BE2C (cell line): ENCODE results near the gene BABAM2.

Source experiments
- DNase-seq: peaks from one replicate; pipeline ENCODE4 v3.0.0-alpha.2; 2020
- H3K27me3 ChIP-seq: fragments of 250-450 bp; sonication (Bioruptor Pico); 2 replicates; pipeline ENCODE4 v1.5.1; 2020; ENCODE audit warnings: mild to moderate bottlenecking
- H3K36me3 ChIP-seq: fragments of 250-450 bp; sonication (Bioruptor Pico); 2 replicates; pipeline ENCODE4 v1.5.1; 2020; ENCODE audit warnings: mild to moderate bottlenecking
- H3K4me1 ChIP-seq: fragments of 250-450 bp; sonication (Bioruptor Pico); 2 replicates; pipeline ENCODE4 v1.5.1; 2020
- H3K4me3 ChIP-seq: 2 replicates; pipeline ENCODE4 v1.5.1; 2011; ENCODE audit warnings: low read depth, low read length
- H3K9me3 ChIP-seq: fragments of 250-450 bp; sonication (Bioruptor Pico); 2 replicates; pipeline ENCODE4 v1.5.1; 2020
- CTCF ChIP-seq: IDR thresholded peaks from 2 replicates; pipeline ENCODE4 v1.5.1; 2012; ENCODE audit warnings: mild to moderate bottlenecking, low read depth, low read length

Gene BABAM2

GRCh38 chr2:28210535-28210934, 320.0 kb downstream of the BABAM2 start:
- H3K4me3 ChIP-seq = no peak overlapping the region
- H3K27me3 ChIP-seq = no peaks in the 10 kb centered on the region
- no peaks in the 10 kb centered on the region for H3K4me1 ChIP-seq
- no peaks in the 10 kb centered on the region for H3K9me3 ChIP-seq
- no peak for TF ChIP-seq CTCF
- DNase-seq = no peak
- no peaks in the 10 kb centered on the region for H3K36me3 ChIP-seq

GRCh38 chr2:28216331-28216730, 325.8 kb downstream of the BABAM2 start:
- peaks cover 6% of the 10 kb centered on the region for H3K4me1 ChIP-seq
- no peaks in the 10 kb centered on the region for H3K9me3 ChIP-seq
- no peak for TF ChIP-seq CTCF
- no peak overlapping the region for H3K4me3 ChIP-seq
- H3K36me3 ChIP-seq = no peaks in the 10 kb centered on the region
- H3K27me3 ChIP-seq = no peaks in the 10 kb centered on the region
- DNase-seq = no peak

GRCh38 chr2:28217042-28217740, 326.7 kb downstream of the BABAM2 start:
- no peak for DNase-seq
- Histone ChIP-seq H3K4me1 (peaks cover 6% of the 10 kb centered on the region), H3K27me3 (no peaks in the 10 kb centered on the region), H3K9me3 (no peaks in the 10 kb centered on the region), H3K4me3 (no peak overlapping the region), H3K36me3 (no peaks in the 10 kb centered on the region)
- no peak for TF ChIP-seq CTCF

- no peak overlapping the region for H3K4me3 ChIP-seq
- no peaks in the 10 kb centered on the region for H3K27me3 ChIP-seq
- H3K9me3 ChIP-seq = no peaks in the 10 kb centered on the region
- H3K36me3 ChIP-seq = no peaks in the 10 kb centered on the region
- peaks cover 6% of the 10 kb centered on the region for H3K4me1 ChIP-seq
- TF ChIP-seq CTCF = no peak
- no peak for DNase-seq
Observed at GRCh38 chr2:28219138-28219537, 328.6 kb downstream of the BABAM2 start.

- no peaks in the 10 kb centered on the region for H3K27me3 ChIP-seq
Observed at GRCh38 chr2:28219758-28220368, 329.3 kb downstream of the BABAM2 start.

More at GRCh38 chr2:28219758-28220368, 329.3 kb downstream of the BABAM2 start:
- no peaks in the 10 kb centered on the region for H3K36me3 ChIP-seq
- H3K4me3 ChIP-seq = no peak overlapping the region
- no peaks in the 10 kb centered on the region for H3K9me3 ChIP-seq
- no peak for TF ChIP-seq CTCF
- H3K4me1 ChIP-seq = peaks cover 6% of the 10 kb centered on the region
- DNase-seq = no peak
